NB4 (cell line): ENCODE data around the gene ZCCHC10.

Experiments
- DNase-seq: peaks from one replicate; pipeline ENCODE4 v3.0.0; 2010; ENCODE audit warnings: low read depth
- H3K4me3 ChIP-seq: one replicate; pipeline ENCODE4 v1.5.1; 2011; ENCODE audit warnings: mild to moderate bottlenecking, low read depth, low read length, moderate library complexity
- CTCF ChIP-seq: IDR thresholded peaks from one replicate; pipeline ENCODE4 v1.5.1; 2012; ENCODE audit warnings: low read depth, low read length
- MAX ChIP-seq: IDR thresholded peaks from 2 replicates; pipeline ENCODE4 v1.6.1; 2011; ENCODE audit warnings: low read depth, low read length
- MYC ChIP-seq: IDR thresholded peaks from 2 replicates; pipeline ENCODE4 v1.6.1; 2011; ENCODE audit warnings: low read depth, low read length
- POLR2A ChIP-seq: IDR thresholded peaks from 2 replicates; pipeline ENCODE4 v1.6.1; 2011; ENCODE audit warnings: mild to moderate bottlenecking; ENCODE audit not compliant: insufficient read length; ENCODE audit errors: extremely low read depth

The ZCCHC10 gene

GRCh38 chr5:132947671-132948070 lies 78.7 kb downstream of the ZCCHC10 start:
- H3K4me3 ChIP-seq = no peak overlapping the region
- TF ChIP-seq MYC (no peak), CTCF (no peak), MAX (no peak), POLR2A (no peak)
- no peak for DNase-seq
